Activated B cell treated with CpG ODN at 0.5 μM for 24 hours (primary cell): ENCODE data around the gene INO80C. TPM values are rescaled to one million over a fixed set of nuclear protein-coding genes. Genes with fewer than 3 reads are reported as not detected.

Experiments used
- ATAC-seq: fragments of 200-7000 bp; cut with Tn5 transposase; one replicate; pipeline ENCODE4 v1.10.0; 2021; ENCODE audit warnings: low read depth, mild to moderate bottlenecking, moderate library complexity
- CTCF ChIA-PET: fragments of 350-600 bp; sonication (Branson Sonifier 250); formaldehyde crosslinking; loops from one replicate; lab custom pipeline; 2021; ENCODE audit warnings: antibody characterized with exemption; lab: Charles Lee
- POLR2A ChIA-PET: fragments of 350-600 bp; sonication (Branson Sonifier 250); formaldehyde crosslinking; loops from one replicate; lab custom pipeline; 2021; ENCODE audit warnings: antibody characterized with exemption; lab: Charles Lee
- DNase-seq: peaks from one replicate; pipeline ENCODE4 v3.0.0; 2022
- H3K27ac Mint-ChIP-seq: one replicate; pipeline ENCODE4 v1.8.0; 2020; ENCODE audit warnings: mixed read lengths
- H3K27me3 Mint-ChIP-seq: one replicate; pipeline ENCODE4 v1.8.0; 2021; ENCODE audit warnings: mixed read lengths
- H3K36me3 Mint-ChIP-seq: one replicate; pipeline ENCODE4 v1.8.0; 2021; ENCODE audit warnings: low read depth, mixed read lengths
- H3K4me1 Mint-ChIP-seq: one replicate; pipeline ENCODE4 v1.8.0; 2021; ENCODE audit warnings: mixed read lengths
- H3K4me3 Mint-ChIP-seq: one replicate; pipeline ENCODE4 v1.8.0; 2020; ENCODE audit warnings: mild to moderate bottlenecking, mixed read lengths
- H3K9me3 Mint-ChIP-seq: one replicate; pipeline ENCODE4 v1.8.0; 2020; ENCODE audit warnings: mixed read lengths
- CTCF ChIP-seq: fragments of 200-600 bp; IDR thresholded peaks from one replicate; pipeline ENCODE4 v1.8.0; 2022; ENCODE audit warnings: antibody characterized with exemption, mild to moderate bottlenecking
- intact Hi-C: fragments of 100-400 bp; cut with micrococcal nuclease; formaldehyde crosslinking; loops from one replicate; pipeline ENCODE4 v1.15.1; 2024
- total RNA-seq: library from RNA; stranded (reverse); gene quantifications from 2 replicates; pipeline ENCODE4 v1.2.3, GENCODE V29; 2022

INO80C gene
- total RNA-seq, 1 donor from 2014 or later, result 31.6 TPM

- ATAC-seq, result peak; percentile 2
- H3K9me3 Mint-ChIP-seq, result no peaks in the 10 kb centered on the region
- TF ChIP-seq CTCF, result no peak
- intact Hi-C loops, result loop anchor here (1.0 to 5.0 kb wide), 12 partner anchors 14 to 570 kb away; partner anchors contain the start of genes MAPRE2, RMP24, RPRD1A and ZSCAN30
- peaks cover 10% of the 10 kb centered on the region for H3K36me3 Mint-ChIP-seq
- peaks cover 45% of the 10 kb centered on the region for H3K4me1 Mint-ChIP-seq
- ChIA-PET POLR2A (interaction anchor here (0.6 to 3.0 kb wide), 32 partner anchors 9 to 652 kb away, joined by 3 to 46 read pairs (median 6); partner anchors contain the start of genes ELP2, GALNT1, MAPRE2 and RMP24), CTCF (interaction anchor here (1.0 to 1.3 kb wide), 2 partner anchors 84 to 92 kb away, joined by 3 read pairs; no protein-coding TSS in a partner anchor)
- H3K4me3 Mint-ChIP-seq, result peak overlapping the region; percentile 100
- DNase-seq, result no peak
- H3K27me3 Mint-ChIP-seq, result no peaks in the 10 kb centered on the region
- H3K27ac Mint-ChIP-seq, result peak overlapping the region; percentile 100
These were observed 762 bp downstream of the INO80C start for GRCh38 chr18:35497027-35497369.

GRCh38 chr18:35495536-35496314 lies 2.0 kb downstream of the INO80C start:
- Mint-ChIP-seq H3K9me3 (no peaks in the 10 kb centered on the region), H3K4me1 (peaks cover 45% of the 10 kb centered on the region), H3K27me3 (no peaks in the 10 kb centered on the region), H3K36me3 (peaks cover 10% of the 10 kb centered on the region), H3K27ac (no peak overlapping the region), H3K4me3 (no peak overlapping the region)
- POLR2A ChIA-PET, result no interaction called here
- no peak for ATAC-seq
- intact Hi-C loops, result loop anchor here (2.0 to 5.0 kb wide), 3 partner anchors 15 to 518 kb away; partner anchors contain the start of gene ZSCAN30
- DNase-seq, result no peak
- TF ChIP-seq CTCF, result no peak
- CTCF ChIA-PET, result no interaction called here

GRCh38 chr18:35494251-35495220 lies 3.2 kb downstream of the INO80C start:
- DNase-seq (no peak), ATAC-seq (no peak)
- CTCF ChIA-PET, result no interaction called here
- Mint-ChIP-seq H3K4me1 (peaks cover 45% of the 10 kb centered on the region), H3K36me3 (peaks cover 10% of the 10 kb centered on the region), H3K9me3 (no peaks in the 10 kb centered on the region), H3K27me3 (no peaks in the 10 kb centered on the region), H3K27ac (no peak overlapping the region), H3K4me3 (no peak overlapping the region)
- intact Hi-C loops, result loop anchor here (5.0 kb wide), 1 partner anchor 517 kb away; no protein-coding TSS in a partner anchor
- POLR2A ChIA-PET, result interaction anchor here (0.6 to 0.8 kb wide), 2 partner anchors 17 to 89 kb away, joined by 3 read pairs; no protein-coding TSS in a partner anchor
- no peak for TF ChIP-seq CTCF

GRCh38 chr18:35491700-35492077 lies 6.1 kb downstream of the INO80C start:
- H3K27ac Mint-ChIP-seq, result no peak overlapping the region
- no peak for TF ChIP-seq CTCF
- H3K4me1 Mint-ChIP-seq, result peaks cover 30% of the 10 kb centered on the region
- intact Hi-C loops, result no loop called here
- no peak overlapping the region for H3K4me3 Mint-ChIP-seq
- no peaks in the 10 kb centered on the region for H3K27me3 Mint-ChIP-seq
- no peak for DNase-seq
- ChIA-PET CTCF (no interaction called here), POLR2A (no interaction called here)
- peaks cover 14% of the 10 kb centered on the region for H3K36me3 Mint-ChIP-seq
- H3K9me3 Mint-ChIP-seq, result no peaks in the 10 kb centered on the region
- ATAC-seq, result no peak
